Adrenal gland (tissue), 12 donors: ENCODE measurements around the gene SULT1A1. TPM values are rescaled to one million over a fixed set of nuclear protein-coding genes. Genes with fewer than 3 reads are reported as not detected.

Source experiments
- DNase-seq, 7 donors: peaks; one replicate each; pipeline ENCODE4 v3.0.0-alpha.2; 2019 to 2020
- H3K27ac ChIP-seq, 5 donors: fragments of 200-600 bp; sonication (generic) in 4 of 5; 1 replicate in 3 of 5; 2 replicates in 2 of 5; pipeline versions ENCODE4 v1.5.1 to v1.8.0; 2016 to 2020; ENCODE audit warnings: mild to moderate bottlenecking in 1 of 5
- H3K27me3 ChIP-seq: fragments of 200-600 bp; 2 replicates; pipeline ENCODE4 v1.8.0; 2021
- H3K36me3 ChIP-seq, 2 donors: fragments of 200-600 bp; replicated peaks in 1 of 2; 1 replicate in 1 of 2; 2 replicates in 1 of 2; pipeline versions ENCODE4 v1.5.1 to v1.8.0; 2018 to 2022
- H3K4me1 ChIP-seq, 2 donors: fragments of 200-600 bp; replicated peaks in 1 of 2; 1 replicate in 1 of 2; 2 replicates in 1 of 2; pipeline versions ENCODE4 v1.5.1 to v1.8.0; 2018 to 2021
- H3K4me3 ChIP-seq, 4 donors: fragments of 200-600 bp; sonication (generic) in 3 of 4; one replicate each; pipeline ENCODE4 v1.5.1; 2016 to 2018
- H3K9me3 ChIP-seq, 3 donors: fragments of 200-600 bp; sonication (generic) in 1 of 3; replicated peaks in 1 of 3; 1 replicate in 2 of 3; 2 replicates in 1 of 3; pipeline versions ENCODE4 v1.5.1 to v1.8.0; 2016 to 2021
- CTCF ChIP-seq, 6 experiments: fragments of 450-650 bp in 4 of 6; fragments of 200-600 bp in 2 of 6; sonication (generic) in 1 of 6; IDR thresholded peaks; 1 replicate in 5 of 6; 2 replicates in 1 of 6; pipeline versions ENCODE4 v1.5.1 to v1.8.0; 2016 to 2021; ENCODE audit warnings: antibody characterized with exemption in 6 of 6, mild to moderate bottlenecking in 2 of 6, moderate library complexity in 1 of 6
- POLR2A ChIP-seq, 2 donors: fragments of 450-650 bp; IDR thresholded peaks; one replicate each; pipeline ENCODE4 v1.6.1; 2017; ENCODE audit warnings: antibody characterized with exemption in 2 of 2, mild to moderate bottlenecking in 2 of 2, moderate library complexity in 1 of 2
- WGBS, 4 donors: extraction: QIAGEN DNeasy Blood & Tissue Kit in 2 of 4; methylation state at CpG; one replicate each; pipeline versions ENCODE4 v1.1.5 to v1.1.7; 2013 to 2017; 5-methylcytosine and 5-hydroxymethylcytosine counted together
- intact Hi-C, 2 donors: fragments of 100-400 bp; cut with DNase I; formaldehyde crosslinking; loops; one replicate each; pipeline versions ENCODE4 v1.14.1 to v1.15.0; 2022 to 2023
- polyA plus RNA-seq, 3 donors: library from polyadenylated mRNA; stranded (reverse); fragments of 200-250 nt in 2 of 3; fragments of 350-450 nt in 1 of 3; fragmentation: Illumina TruSeq in 1 of 3; extraction: RNeasy Lipid Tissue Mini Kit (QIAGEN cat#74804) in 1 of 3; gene quantifications; one replicate each; pipeline ENCODE4 v1.2.3, GENCODE V29; 2013 to 2014
- total RNA-seq, 9 donors: library from RNA; depleted of rRNA in 4 of 9; stranded (reverse); fragments of >200 nt in 4 of 9; fragments of 120-200 nt in 1 of 9; fragmentation: NEBNext Ultra II Directional in 1 of 9; extraction: Animal tissue kit (Norgen Biotek cat#: 25700) in 1 of 9; gene quantifications; one replicate each; pipeline versions ENCODE4 v1.1.0 to v1.2.4, GENCODE V29; 2013 to 2023
- donor health status: healthy with polysubstance abuse.
- donor health status: Bipolar disorder and iron deficiency.
- donor health status: DM: yes; HTN: yes; CAD: no.
- donor health status: DM: no; HTN: no; CAD: no.
- donor health status: DM: no; HTN: no; CAD: no.
- donor health status: DM: yes; HTN: yes; CAD: no.

SULT1A1 gene
- total and polyA plus RNA-seq, 12 donors: 47.2 to 367 (median 112) TPM

GRCh38 chr16:28574925-28575324 lies 34.9 kb downstream of the SULT1A1 start:
- TF ChIP-seq CTCF (IDR thresholded peaks at IDR 0.05) (no peak), POLR2A (IDR thresholded peaks at IDR 0.05) (no peak)
- Histone ChIP-seq H3K4me1 (peaks cover 0 to 6% of the 10 kb centered on the region in 2 donors), H3K36me3 (no peaks in the 10 kb centered on the region), H3K27me3 (no peaks in the 10 kb centered on the region), H3K9me3 (no peaks in the 10 kb centered on the region), H3K4me3 (no peak overlapping the region), H3K27ac (no peak overlapping the region)
- no peak for DNase-seq
- intact Hi-C loops: no loop called here
- WGBS, 4 donors: 86 to 98% (median 95%) methylated on average over 2 of the region's 2 CpGs

DNA sequence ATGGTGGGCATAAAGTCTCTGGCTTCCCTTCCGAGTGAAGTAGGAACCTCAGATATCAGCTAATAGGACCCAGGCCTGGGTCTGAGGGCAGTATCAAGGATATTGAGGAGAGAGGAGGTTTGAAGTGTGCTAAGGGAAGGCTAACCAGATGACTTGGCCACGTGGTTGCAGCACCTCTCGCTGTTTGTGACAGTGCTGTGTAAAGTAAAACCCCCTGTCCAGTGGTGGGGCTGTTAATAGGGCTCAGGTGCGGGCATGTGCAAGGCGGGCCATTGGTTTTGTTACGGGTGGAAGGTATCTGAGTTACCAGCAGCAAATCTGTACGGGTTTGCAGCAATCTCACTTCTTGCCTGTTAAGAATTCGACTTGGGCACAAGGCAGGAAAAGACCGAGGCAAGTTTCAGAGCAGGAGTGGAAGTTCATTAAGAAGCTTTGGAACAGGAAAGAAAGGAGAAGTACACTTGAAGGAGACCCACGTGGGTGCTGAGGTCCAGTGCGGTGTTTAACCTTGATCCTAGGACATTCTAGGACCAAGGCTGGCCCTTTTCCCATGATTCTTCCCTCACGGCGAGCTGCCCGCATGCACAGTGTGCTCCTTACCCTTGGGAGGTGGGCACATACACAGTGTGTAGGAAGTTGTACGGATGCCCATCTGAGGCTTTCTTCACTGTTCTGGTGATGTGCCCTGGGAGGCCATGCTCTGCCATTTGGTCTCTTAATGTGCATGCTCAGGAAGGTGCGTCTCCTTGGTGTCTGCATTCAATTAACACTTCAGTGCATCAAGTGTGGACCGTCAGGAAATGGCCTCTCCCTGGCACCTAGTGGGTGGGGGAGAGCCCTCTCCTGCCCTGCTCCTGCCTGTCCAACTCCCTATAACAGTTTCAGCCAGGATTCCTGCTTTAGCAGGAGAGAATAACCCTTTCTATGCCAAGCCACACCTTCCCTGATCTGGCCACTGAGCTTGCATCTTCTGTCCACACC lies 35.8 kb downstream of the SULT1A1 start:
- TF ChIP-seq CTCF (IDR thresholded peaks at IDR 0.05) (no peak), POLR2A (IDR thresholded peaks at IDR 0.05) (no peak)
- no peaks in the 10 kb centered on the region for H3K27me3 ChIP-seq
- intact Hi-C loops: no loop called here
- peak overlapping the region in 1 of 5 donors; percentile 58 for H3K27ac ChIP-seq
- H3K4me1 ChIP-seq: peaks cover 0 to 6% of the 10 kb centered on the region in 2 donors
- H3K36me3 ChIP-seq: no peaks in the 10 kb centered on the region
- 75 to 80% (median 78%) methylated on average over 16 to 17 of the region's 17 CpGs for WGBS, 4 donors
- no peak for DNase-seq
- H3K9me3 ChIP-seq: no peaks in the 10 kb centered on the region
- no peak overlapping the region for H3K4me3 ChIP-seq

DNA sequence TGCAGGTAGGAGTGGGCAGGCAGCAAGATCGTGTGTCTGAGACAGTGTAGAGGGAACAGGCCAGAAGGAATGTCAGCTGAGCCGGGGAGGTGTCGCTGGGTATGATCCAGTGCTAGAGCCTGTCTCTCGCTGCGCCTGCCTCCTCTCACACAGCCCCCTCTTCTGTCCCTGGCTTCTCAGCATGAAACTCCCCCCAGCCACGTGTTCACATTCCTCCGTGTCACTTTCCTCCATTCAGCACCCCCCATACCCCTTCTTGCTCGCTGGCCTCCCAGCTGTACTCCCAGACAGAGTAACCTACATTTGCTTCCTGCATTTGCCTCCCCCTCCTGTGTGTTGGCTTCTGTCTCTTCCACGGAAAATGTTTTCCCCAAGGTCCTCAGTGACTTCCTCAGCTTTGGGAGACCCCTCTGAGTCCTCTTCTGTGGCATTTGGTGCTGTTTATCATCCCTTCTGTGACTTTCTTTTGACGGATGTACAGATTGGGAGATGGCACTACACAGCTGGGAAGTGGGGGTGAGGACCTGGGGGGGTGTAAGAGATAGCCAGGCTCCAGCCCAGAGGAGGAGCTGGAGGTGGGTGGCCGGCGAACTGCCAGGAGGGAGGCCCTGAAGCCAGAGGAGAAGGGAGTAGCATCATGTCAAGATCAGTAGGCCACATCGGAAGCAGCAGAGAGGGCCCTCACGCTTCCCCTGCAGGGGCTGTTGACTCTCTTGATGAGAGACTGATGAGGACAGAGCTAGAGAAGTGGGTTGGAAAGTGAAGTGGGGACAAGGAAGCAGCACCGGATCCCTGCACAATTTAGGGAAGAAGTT lies 36.9 kb downstream of the SULT1A1 start:
- peak in 1 of 7 donors; percentile 30 for DNase-seq
- no peaks in the 10 kb centered on the region for H3K36me3 ChIP-seq
- TF ChIP-seq POLR2A (IDR thresholded peaks at IDR 0.05) (no peak), CTCF (IDR thresholded peaks at IDR 0.05) (no peak)
- no peak overlapping the region for H3K4me3 ChIP-seq
- WGBS, 4 donors: 67 to 72% (median 68%) methylated on average over 15 of the region's 15 CpGs
- no peaks in the 10 kb centered on the region for H3K9me3 ChIP-seq
- H3K27me3 ChIP-seq: no peaks in the 10 kb centered on the region
- H3K4me1 ChIP-seq: peaks cover 0 to 6% of the 10 kb centered on the region in 2 donors
- peak overlapping the region in 2 of 5 donors; percentile 26 to 58 for H3K27ac ChIP-seq
- intact Hi-C loops: no loop called here
